ENCODE data around the gene CACFD1.

Gene CACFD1

GRCh38 chr9:133510926-133511505 is 51.2 kb downstream of the CACFD1 start:
- DNase-seq (ENCODE audit: low read depth, low spot score), result no peak
- Histone ChIP-seq H3K27me3 (ENCODE audit: control insufficient read depth, insufficient read depth, low read length) (no peaks in the 10 kb centered on the region), H3K27ac (ENCODE audit: low read length) (no peak overlapping the region), H3K9me3 (ENCODE audit: control insufficient read depth, insufficient read depth, low read length) (no peaks in the 10 kb centered on the region), H3K36me3 (ENCODE audit: control insufficient read depth, insufficient read depth, low read length) (no peaks in the 10 kb centered on the region), H3K4me3 (ENCODE audit: low read length) (no peak overlapping the region), H3K4me1 (ENCODE audit: control insufficient read depth, insufficient read depth, low read length) (peaks cover 11% of the 10 kb centered on the region)
- no CpG with 5 or more reads among the region's 27 CpGs for WGBS (ENCODE audit: insufficient coverage, insufficient read length)

- no peak overlapping the region for H3K27ac ChIP-seq (ENCODE audit: low read length)
- WGBS (ENCODE audit: insufficient coverage, insufficient read length), result 100% methylated on average over 5 of the region's 10 CpGs
- no peaks in the 10 kb centered on the region for H3K36me3 ChIP-seq (ENCODE audit: control insufficient read depth, insufficient read depth, low read length)
- no peaks in the 10 kb centered on the region for H3K27me3 ChIP-seq (ENCODE audit: control insufficient read depth, insufficient read depth, low read length)
- H3K4me1 ChIP-seq (ENCODE audit: control insufficient read depth, insufficient read depth, low read length), result peaks cover 11% of the 10 kb centered on the region
- no peak overlapping the region for H3K4me3 ChIP-seq (ENCODE audit: low read length)
- H3K9me3 ChIP-seq (ENCODE audit: control insufficient read depth, insufficient read depth, low read length), result no peaks in the 10 kb centered on the region
- no peak for DNase-seq (ENCODE audit: low read depth, low spot score)
These were observed 51.8 kb downstream of the CACFD1 start for GRCh38 chr9:133511607-133512006.

DNA sequence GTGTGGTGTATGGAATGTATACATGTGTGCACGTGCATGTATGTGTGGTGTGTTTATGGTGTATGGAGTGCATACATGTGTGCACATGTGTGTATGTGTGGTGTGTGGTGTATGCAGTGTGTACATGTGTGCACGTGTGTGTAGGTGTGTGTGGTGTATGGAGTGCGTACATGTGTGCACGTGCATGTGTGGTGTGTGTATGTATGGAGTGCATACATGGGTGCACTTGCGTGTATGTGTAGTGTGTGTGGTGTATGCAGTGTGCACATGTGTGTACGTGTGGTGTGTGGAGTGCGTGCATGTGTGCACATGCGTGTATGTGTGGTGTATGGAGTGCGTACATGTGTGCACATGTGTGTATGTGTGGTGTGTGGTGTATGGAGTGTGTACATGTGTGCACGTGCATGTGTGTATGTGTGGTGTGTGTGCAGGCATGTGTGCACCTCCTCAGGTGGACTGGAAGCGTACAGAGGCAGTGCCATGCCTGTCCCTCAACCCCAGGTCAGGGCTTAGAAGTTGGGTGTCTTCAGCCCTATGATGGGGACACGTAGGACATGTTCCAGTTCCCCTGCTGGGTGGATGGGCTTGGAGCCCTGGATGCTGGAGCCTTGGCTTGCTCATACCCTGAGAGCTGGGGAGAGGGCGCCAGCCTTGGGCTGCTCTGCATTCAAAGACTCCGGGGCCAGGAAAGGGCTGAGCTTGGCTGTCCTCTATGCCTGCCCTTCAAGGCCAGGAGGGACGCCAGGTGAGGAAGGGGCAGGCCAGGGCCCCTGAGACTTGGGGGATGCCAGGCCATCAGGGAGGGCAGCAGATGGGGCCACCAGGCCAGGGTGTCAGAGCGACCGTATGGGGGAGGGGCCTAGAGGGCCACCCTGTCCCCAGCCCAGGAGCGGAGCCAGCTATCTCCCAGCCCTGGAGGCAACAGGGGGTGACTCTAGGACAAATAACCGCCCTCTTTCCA is 52.8 kb downstream of the CACFD1 start:
- peaks cover 11% of the 10 kb centered on the region for H3K4me1 ChIP-seq (ENCODE audit: control insufficient read depth, insufficient read depth, low read length)
- no peak for DNase-seq (ENCODE audit: low read depth, low spot score)
- H3K36me3 ChIP-seq (ENCODE audit: control insufficient read depth, insufficient read depth, low read length), result no peaks in the 10 kb centered on the region; the same call in 1 of the 2 replicates
- no CpG with 5 or more reads among the region's 19 CpGs for WGBS (ENCODE audit: insufficient coverage, insufficient read length)
- no peaks in the 10 kb centered on the region for H3K9me3 ChIP-seq (ENCODE audit: control insufficient read depth, insufficient read depth, low read length)
- H3K27me3 ChIP-seq (ENCODE audit: control insufficient read depth, insufficient read depth, low read length), result no peaks in the 10 kb centered on the region
- H3K4me3 ChIP-seq (ENCODE audit: low read length), result no peak overlapping the region
- no peak overlapping the region for H3K27ac ChIP-seq (ENCODE audit: low read length)

DNA sequence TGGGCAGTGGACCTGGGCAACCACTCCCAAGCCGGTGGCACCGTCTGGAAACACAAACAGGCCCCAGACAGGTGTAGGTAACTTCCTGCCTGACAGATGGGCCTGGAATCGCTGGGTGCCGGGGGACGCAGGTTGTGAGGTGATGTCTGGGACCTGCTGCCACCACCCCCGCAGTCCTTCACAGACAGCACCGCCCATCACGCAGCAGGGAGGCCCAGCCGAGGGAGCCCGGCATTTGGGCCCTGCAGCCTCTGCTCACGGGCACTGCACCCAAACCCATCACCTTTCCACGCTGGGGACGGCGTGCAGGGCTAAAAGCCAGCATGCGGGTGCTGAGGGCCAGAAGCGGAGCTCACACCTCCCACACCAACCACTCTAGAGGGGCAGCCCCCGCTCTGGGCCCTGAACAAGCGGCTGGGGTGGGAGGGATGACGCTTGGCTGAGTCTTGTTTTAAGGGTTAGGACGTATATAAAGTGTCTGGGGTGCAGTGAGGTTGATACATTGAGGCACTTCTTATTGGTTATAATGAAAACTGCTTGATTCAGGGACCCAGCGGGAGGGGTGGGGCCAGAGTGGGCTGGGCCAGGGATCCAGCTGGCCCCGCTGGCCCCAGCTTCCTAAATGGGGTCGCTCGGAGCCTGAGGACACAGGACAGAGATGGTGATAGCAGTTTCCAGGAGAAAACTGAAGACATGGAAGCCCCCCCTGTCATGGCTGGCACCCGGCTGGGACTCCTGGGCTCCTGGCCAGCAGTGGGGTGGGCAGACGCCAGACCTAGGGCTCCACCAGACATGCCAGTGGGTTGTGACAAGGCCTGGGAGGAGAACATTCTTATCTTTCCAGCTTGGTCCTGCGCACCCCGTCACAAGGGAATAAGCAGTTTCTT is 53.7 kb downstream of the CACFD1 start:
- H3K27ac ChIP-seq (ENCODE audit: low read length), result no peak overlapping the region
- H3K27me3 ChIP-seq (ENCODE audit: control insufficient read depth, insufficient read depth, low read length), result no peaks in the 10 kb centered on the region
- WGBS (ENCODE audit: insufficient coverage, insufficient read length), result no CpG with 5 or more reads among the region's 28 CpGs

GRCh38 chr9:133514460-133515239 is 54.9 kb downstream of the CACFD1 start:
- no peaks in the 10 kb centered on the region for H3K27me3 ChIP-seq (ENCODE audit: control insufficient read depth, insufficient read depth, low read length)
- H3K4me3 ChIP-seq (ENCODE audit: low read length), result no peak overlapping the region
- peaks cover 9% of the 10 kb centered on the region for H3K4me1 ChIP-seq (ENCODE audit: control insufficient read depth, insufficient read depth, low read length)
- H3K36me3 ChIP-seq (ENCODE audit: control insufficient read depth, insufficient read depth, low read length), result no peaks in the 10 kb centered on the region; the same call in 1 of the 2 replicates
- no CpG with 5 or more reads among the region's 14 CpGs for WGBS (ENCODE audit: insufficient coverage, insufficient read length)
- DNase-seq (ENCODE audit: low read depth, low spot score), result no peak
- H3K9me3 ChIP-seq (ENCODE audit: control insufficient read depth, insufficient read depth, low read length), result no peaks in the 10 kb centered on the region
- no peak overlapping the region for H3K27ac ChIP-seq (ENCODE audit: low read length)

More for the DNA sequence above, 53.7 kb downstream of the CACFD1 start:
- no peak overlapping the region for H3K4me3 ChIP-seq (ENCODE audit: low read length)
- H3K4me1 ChIP-seq (ENCODE audit: control insufficient read depth, insufficient read depth, low read length), result peaks cover 11% of the 10 kb centered on the region
- H3K9me3 ChIP-seq (ENCODE audit: control insufficient read depth, insufficient read depth, low read length), result no peaks in the 10 kb centered on the region
- no peaks in the 10 kb centered on the region; the same call in 1 of the 2 replicates for H3K36me3 ChIP-seq (ENCODE audit: control insufficient read depth, insufficient read depth, low read length)
- no peak for DNase-seq (ENCODE audit: low read depth, low spot score)

DNA sequence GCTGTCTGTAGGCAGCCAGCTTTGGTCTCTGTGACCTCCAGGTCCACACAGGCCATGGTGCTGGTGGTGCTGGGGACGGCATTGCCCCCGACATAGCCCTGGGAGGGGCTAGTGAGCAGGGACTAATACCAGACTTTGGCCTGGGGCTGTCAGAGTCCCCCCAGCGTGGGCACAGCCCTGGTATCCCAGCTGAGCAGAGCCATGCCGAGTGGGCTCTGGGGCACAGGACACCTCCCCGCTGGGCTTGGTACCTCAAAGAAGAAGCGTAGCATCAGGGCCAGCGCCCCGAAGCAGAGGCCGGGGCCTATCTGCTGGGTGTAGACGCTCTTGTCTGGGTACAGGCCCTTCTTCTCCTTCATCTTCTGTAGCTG is 55.4 kb downstream of the CACFD1 start:
- H3K9me3 ChIP-seq (ENCODE audit: control insufficient read depth, insufficient read depth, low read length), result no peaks in the 10 kb centered on the region
- H3K36me3 ChIP-seq (ENCODE audit: control insufficient read depth, insufficient read depth, low read length), result no peaks in the 10 kb centered on the region; the same call in 1 of the 2 replicates
- WGBS (ENCODE audit: insufficient coverage, insufficient read length), result no CpG with 5 or more reads among the region's 10 CpGs
- H3K27ac ChIP-seq (ENCODE audit: low read length), result no peak overlapping the region
- H3K4me1 ChIP-seq (ENCODE audit: control insufficient read depth, insufficient read depth, low read length), result peaks cover 8% of the 10 kb centered on the region
- H3K4me3 ChIP-seq (ENCODE audit: low read length), result no peak overlapping the region
- H3K27me3 ChIP-seq (ENCODE audit: control insufficient read depth, insufficient read depth, low read length), result no peaks in the 10 kb centered on the region
- no peak for DNase-seq (ENCODE audit: low read depth, low spot score)

- Histone ChIP-seq H3K36me3 (ENCODE audit: control insufficient read depth, insufficient read depth, low read length) (no peaks in the 10 kb centered on the region; the same call in 1 of the 2 replicates), H3K4me3 (ENCODE audit: low read length) (no peak overlapping the region), H3K4me1 (ENCODE audit: control insufficient read depth, insufficient read depth, low read length) (peaks cover 8% of the 10 kb centered on the region), H3K27me3 (ENCODE audit: control insufficient read depth, insufficient read depth, low read length) (no peaks in the 10 kb centered on the region), H3K9me3 (ENCODE audit: control insufficient read depth, insufficient read depth, low read length) (no peaks in the 10 kb centered on the region), H3K27ac (ENCODE audit: low read length) (no peak overlapping the region)
- no peak for DNase-seq (ENCODE audit: low read depth, low spot score)
- WGBS (ENCODE audit: insufficient coverage, insufficient read length), result no CpG with 5 or more reads among the region's 17 CpGs
These were observed 56.0 kb downstream of the CACFD1 start for GRCh38 chr9:133515615-133516255.

DNA sequence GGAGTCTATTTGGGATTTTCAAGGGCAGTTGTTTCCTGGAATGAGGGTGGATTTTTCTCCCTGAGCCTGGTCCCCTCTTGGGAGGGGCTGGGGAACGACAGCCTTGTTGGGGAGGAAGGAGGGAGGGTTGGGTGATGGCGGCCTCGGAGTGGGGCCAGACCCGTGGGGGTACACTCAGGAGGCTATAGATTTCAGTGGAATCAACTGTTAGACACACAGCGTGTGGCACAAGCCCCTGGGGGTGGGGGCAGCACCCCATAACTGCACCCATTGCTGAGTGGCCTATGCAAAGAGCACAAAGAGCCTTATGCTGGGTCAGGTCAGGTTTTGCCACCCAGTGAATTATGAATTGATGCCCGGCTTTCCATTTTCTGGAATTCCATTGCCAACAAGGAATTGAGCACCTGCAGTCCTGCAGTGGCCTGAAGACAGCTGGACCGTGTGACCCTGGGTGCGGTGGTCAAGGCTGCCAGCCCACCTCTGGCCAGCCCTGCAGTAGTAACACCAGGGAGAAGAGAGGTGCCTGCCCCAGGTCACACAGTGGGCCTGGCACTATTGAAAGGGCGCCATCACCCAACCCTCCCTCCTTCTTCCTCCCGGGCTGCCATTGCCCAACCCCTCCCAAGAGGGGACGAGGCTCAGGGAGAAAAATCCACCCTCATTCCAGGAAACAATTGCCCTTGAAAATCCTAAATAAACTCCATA is 56.6 kb downstream of the CACFD1 start:
- peaks cover 8% of the 10 kb centered on the region for H3K4me1 ChIP-seq (ENCODE audit: control insufficient read depth, insufficient read depth, low read length)
- no peaks in the 10 kb centered on the region for H3K9me3 ChIP-seq (ENCODE audit: control insufficient read depth, insufficient read depth, low read length)
- no peak overlapping the region for H3K27ac ChIP-seq (ENCODE audit: low read length)
- H3K36me3 ChIP-seq (ENCODE audit: control insufficient read depth, insufficient read depth, low read length), result no peaks in the 10 kb centered on the region; the same call in 1 of the 2 replicates
- no peak for DNase-seq (ENCODE audit: low read depth, low spot score)
- no peaks in the 10 kb centered on the region for H3K27me3 ChIP-seq (ENCODE audit: control insufficient read depth, insufficient read depth, low read length)
- no CpG with 5 or more reads among the region's 11 CpGs for WGBS (ENCODE audit: insufficient coverage, insufficient read length)
- H3K4me3 ChIP-seq (ENCODE audit: low read length), result no peak overlapping the region

DNA sequence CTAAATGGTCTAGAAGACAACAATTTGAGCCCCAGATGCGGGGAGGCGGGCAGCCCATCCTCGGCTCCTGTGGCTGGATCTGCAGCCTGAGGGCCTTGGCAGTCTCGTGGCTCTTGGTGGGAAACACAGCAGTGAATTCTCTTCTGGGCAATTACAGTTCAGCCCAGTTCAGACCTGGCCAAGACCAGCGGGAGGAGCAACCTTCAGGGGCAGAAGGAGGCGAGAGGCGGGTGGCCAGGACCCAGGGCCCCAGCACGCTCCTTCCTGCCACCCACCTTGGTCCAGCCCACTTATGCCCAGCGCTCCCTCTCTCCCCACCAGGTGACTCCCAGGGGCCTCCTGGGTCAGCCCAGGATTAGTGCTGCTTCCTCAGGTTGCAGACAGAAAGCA is 57.2 kb downstream of the CACFD1 start:
- no peak overlapping the region for H3K4me3 ChIP-seq (ENCODE audit: low read length)
- no peak for DNase-seq (ENCODE audit: low read depth, low spot score)
- no peaks in the 10 kb centered on the region for H3K9me3 ChIP-seq (ENCODE audit: control insufficient read depth, insufficient read depth, low read length)
- H3K27me3 ChIP-seq (ENCODE audit: control insufficient read depth, insufficient read depth, low read length), result no peaks in the 10 kb centered on the region
- H3K36me3 ChIP-seq (ENCODE audit: control insufficient read depth, insufficient read depth, low read length), result no peaks in the 10 kb centered on the region; the same call in 1 of the 2 replicates
- H3K27ac ChIP-seq (ENCODE audit: low read length), result no peak overlapping the region
- WGBS (ENCODE audit: insufficient coverage, insufficient read length), result no CpG with 5 or more reads among the region's 9 CpGs
- H3K4me1 ChIP-seq (ENCODE audit: control insufficient read depth, insufficient read depth, low read length), result peaks cover 8% of the 10 kb centered on the region
